ENCODE data around the gene MLLT3. TPM values are rescaled to one million over a fixed set of nuclear protein-coding genes. Genes with fewer than 3 reads are reported as not detected.

The MLLT3 gene
- total RNA-seq, 4 donors from 2014 or later, result 4.8 to 17.8 (median 12.1) TPM

GRCh38 chr9:20303996-20304395 lies 318.3 kb downstream of the MLLT3 start:
- no peak for DNase-seq (ENCODE audit: low spot score)
- TF ChIP-seq, protein P1, sequence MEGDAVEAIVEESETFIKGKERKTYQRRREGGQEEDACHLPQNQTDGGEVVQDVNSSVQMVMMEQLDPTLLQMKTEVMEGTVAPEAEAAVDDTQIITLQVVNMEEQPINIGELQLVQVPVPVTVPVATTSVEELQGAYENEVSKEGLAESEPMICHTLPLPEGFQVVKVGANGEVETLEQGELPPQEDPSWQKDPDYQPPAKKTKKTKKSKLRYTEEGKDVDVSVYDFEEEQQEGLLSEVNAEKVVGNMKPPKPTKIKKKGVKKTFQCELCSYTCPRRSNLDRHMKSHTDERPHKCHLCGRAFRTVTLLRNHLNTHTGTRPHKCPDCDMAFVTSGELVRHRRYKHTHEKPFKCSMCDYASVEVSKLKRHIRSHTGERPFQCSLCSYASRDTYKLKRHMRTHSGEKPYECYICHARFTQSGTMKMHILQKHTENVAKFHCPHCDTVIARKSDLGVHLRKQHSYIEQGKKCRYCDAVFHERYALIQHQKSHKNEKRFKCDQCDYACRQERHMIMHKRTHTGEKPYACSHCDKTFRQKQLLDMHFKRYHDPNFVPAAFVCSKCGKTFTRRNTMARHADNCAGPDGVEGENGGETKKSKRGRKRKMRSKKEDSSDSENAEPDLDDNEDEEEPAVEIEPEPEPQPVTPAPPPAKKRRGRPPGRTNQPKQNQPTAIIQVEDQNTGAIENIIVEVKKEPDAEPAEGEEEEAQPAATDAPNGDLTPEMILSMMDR (IDR thresholded peaks at IDR 0.05), result no peak
- no peak for ATAC-seq (ENCODE audit: low FRiP score)

- ATAC-seq (ENCODE audit: low FRiP score) (no peak), DNase-seq (ENCODE audit: low spot score) (no peak)
- TF ChIP-seq, protein P1 (IDR thresholded peaks at IDR 0.05), result no peak
These were observed 319.2 kb downstream of the MLLT3 start for GRCh38 chr9:20303066-20303465.

GRCh38 chr9:20302197-20302596 lies 320.1 kb downstream of the MLLT3 start:
- TF ChIP-seq, protein P1 (IDR thresholded peaks at IDR 0.05), result no peak
- ATAC-seq (ENCODE audit: low FRiP score), result no peak
- no peak for DNase-seq (ENCODE audit: low spot score)

GRCh38 chr9:20300430-20301115 lies 321.7 kb downstream of the MLLT3 start:
- no peak for ATAC-seq (ENCODE audit: low FRiP score)
- no peak for DNase-seq (ENCODE audit: low spot score)
- TF ChIP-seq, protein P1 (IDR thresholded peaks at IDR 0.05), result no peak

DNA sequence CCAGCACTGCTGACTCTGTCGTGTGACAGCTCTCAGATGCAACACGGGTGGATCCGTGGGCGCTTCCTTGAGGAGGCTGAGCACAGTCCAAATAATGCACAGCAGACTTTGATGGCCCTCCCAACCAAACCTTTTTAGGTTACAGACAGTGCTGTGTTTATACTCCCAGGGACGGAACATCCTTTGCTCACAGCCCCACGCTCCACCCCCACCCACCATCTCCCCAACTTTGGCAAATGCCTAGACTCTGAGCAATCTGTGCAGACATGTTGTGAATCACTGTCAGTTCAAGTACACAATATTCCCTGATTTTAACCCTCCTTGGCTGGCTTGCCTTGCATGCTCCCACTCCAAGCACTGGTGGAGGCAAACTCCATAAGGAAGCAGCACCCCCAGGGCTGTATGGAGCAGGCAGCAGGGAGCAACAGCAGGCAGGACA lies 324.6 kb downstream of the MLLT3 start:
- TF ChIP-seq, protein P1 (IDR thresholded peaks at IDR 0.05), result no peak
- ATAC-seq (ENCODE audit: low FRiP score), result no peak
- DNase-seq (ENCODE audit: low spot score), result no peak

GRCh38 chr9:20295555-20295954 lies 326.7 kb downstream of the MLLT3 start:
- DNase-seq (ENCODE audit: low spot score), result no peak
- no peak for ATAC-seq (ENCODE audit: low FRiP score)
- TF ChIP-seq, protein P1 (IDR thresholded peaks at IDR 0.05), result no peak

GRCh38 chr9:20294046-20294750 lies 328.1 kb downstream of the MLLT3 start:
- no peak for DNase-seq (ENCODE audit: low spot score)
- TF ChIP-seq, protein P1 (IDR thresholded peaks at IDR 0.05), result no peak
- no peak for ATAC-seq (ENCODE audit: low FRiP score)
